Panc1 (cell line): ENCODE data around the gene SEC63.

ENCODE experiments used
- CTCF ChIP-seq: fragments of 450-650 bp; IDR thresholded peaks from 2 replicates; pipeline ENCODE4 v1.5.1; 2017; ENCODE audit warnings: mild to moderate bottlenecking
- POLR2AphosphoS5 ChIP-seq: IDR thresholded peaks from 2 replicates; pipeline ENCODE4 v1.6.1; 2012; ENCODE audit warnings: mild to moderate bottlenecking, low read depth, low read length, moderate library complexity
- REST ChIP-seq, 2 experiments: IDR thresholded peaks; 2 replicates each; pipeline ENCODE4 v1.6.1; 2011 to 2012; ENCODE audit warnings: low read depth in 2 of 2, control low read depth in 1 of 2, low read length in 1 of 2, mild to moderate bottlenecking in 1 of 2, moderate library complexity in 1 of 2; ENCODE audit not compliant: insufficient read depth in 1 of 2
- TCF7L2 ChIP-seq: IDR thresholded peaks from 2 replicates; pipeline ENCODE4 v1.6.1; 2011; ENCODE audit warnings: mild to moderate bottlenecking, low read depth, low read length, inconsistent platforms

DNA sequence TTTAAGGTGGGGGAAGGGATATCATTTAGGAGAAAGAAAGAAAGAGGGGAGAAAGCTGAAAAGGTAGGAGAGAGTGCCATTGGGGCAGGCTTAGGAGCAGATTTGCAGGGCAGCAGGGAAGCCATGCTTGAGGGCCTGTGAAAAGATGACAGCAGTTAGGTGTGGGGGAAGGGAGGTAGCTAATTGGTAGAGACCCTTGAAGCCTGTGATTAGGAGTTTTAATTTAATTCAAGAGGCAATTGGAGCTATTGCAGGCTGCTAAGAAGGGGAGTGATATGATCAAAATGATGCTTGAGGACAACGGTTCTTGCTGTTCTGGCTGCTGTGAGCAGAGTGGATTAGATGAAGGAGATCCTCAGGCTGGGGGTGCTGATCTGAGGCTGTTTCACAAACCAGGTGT is 24.5 kb upstream of the SEC63 start:
- TF ChIP-seq CTCF (no peak), REST (IDR thresholded peaks at IDR 0.05; ENCODE audit: insufficient read depth in 1 of 2, low read depth in 2 of 2, low read length in 1 of 2) (no peak), POLR2AphosphoS5 (no peak), TCF7L2 (no peak)
